GM15510 (cell line): Measurements from ENCODE around the gene STIL.

ENCODE experiments used
- POLR2A ChIP-seq: IDR thresholded peaks from 3 replicates; pipeline ENCODE4 v1.6.1; 2011; ENCODE audit warnings: borderline replicate concordance; ENCODE audit not compliant: insufficient read length; ENCODE audit errors: extremely low read depth

STIL gene

DNA sequence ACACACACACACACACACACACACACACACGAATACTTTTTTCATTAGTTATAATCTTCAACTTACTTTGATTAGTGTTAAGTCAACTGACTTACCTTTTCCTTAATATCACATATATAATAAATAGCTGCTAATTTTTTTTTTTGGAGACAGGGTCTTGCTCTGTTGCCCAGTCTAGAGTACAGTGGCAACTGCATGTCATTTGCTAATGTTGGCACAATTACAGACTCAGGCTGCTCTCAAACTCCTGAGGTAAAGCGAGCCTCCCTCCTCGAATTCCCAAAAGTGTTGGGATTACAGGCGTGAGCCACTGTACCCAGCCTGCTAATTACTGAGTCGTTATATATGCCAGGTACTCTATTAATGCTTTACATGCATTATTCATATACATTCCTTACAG is 61.2 kb downstream of the STIL start:
- no peak for TF ChIP-seq POLR2A

DNA sequence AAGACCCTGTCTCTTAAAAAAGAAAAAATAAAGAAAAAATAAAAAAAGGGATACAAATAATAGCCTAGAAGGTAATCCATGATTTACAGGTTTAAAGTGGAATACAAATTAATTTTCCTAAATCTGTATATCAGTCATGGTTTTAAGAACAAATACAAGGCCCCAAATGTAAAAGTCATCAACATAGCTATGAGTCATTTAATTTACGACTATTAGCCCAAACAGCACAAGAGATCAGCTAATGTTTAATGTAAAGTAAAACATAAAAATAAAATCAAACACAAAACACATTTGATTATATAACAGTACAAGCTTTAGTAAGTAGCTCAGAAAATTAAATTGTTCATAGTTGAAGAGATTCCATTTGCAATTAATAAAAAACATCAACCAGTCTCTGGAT is 61.6 kb downstream of the STIL start:
- TF ChIP-seq POLR2A: no peak

GRCh38 chr1:47249755-47250154 is 64.2 kb downstream of the STIL start:
- TF ChIP-seq POLR2A: no peak

DNA sequence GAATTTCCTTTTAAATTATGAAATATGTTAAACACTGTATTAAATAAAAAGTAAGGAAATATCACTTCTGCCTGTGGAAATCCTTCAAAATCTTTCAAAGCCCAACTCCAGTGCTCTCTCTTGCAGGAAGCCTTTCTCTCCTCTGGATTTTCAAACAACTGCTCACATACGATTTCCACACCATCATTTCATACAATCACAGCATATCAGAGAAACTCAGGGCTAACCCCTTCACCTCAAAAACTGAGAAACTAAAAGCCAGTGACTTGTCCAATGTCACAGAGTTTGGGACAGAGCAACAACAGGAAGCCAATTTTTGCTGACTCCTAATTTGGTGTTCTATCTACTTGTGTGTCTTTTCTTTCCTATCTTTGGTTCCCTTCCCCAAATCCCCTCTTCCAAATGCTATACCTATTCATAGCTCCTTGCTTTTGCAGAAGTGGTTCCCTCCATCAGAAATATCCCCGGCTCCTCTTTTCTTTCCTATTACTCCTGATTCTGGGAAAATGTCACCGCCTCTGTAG is 69.5 kb downstream of the STIL start:
- TF ChIP-seq POLR2A: no peak

GRCh38 chr1:47243910-47244309 is 70.0 kb downstream of the STIL start:
- no peak for TF ChIP-seq POLR2A

- no peak for TF ChIP-seq POLR2A
These were observed 72.5 kb downstream of the STIL start for GRCh38 chr1:47241114-47242113.

DNA sequence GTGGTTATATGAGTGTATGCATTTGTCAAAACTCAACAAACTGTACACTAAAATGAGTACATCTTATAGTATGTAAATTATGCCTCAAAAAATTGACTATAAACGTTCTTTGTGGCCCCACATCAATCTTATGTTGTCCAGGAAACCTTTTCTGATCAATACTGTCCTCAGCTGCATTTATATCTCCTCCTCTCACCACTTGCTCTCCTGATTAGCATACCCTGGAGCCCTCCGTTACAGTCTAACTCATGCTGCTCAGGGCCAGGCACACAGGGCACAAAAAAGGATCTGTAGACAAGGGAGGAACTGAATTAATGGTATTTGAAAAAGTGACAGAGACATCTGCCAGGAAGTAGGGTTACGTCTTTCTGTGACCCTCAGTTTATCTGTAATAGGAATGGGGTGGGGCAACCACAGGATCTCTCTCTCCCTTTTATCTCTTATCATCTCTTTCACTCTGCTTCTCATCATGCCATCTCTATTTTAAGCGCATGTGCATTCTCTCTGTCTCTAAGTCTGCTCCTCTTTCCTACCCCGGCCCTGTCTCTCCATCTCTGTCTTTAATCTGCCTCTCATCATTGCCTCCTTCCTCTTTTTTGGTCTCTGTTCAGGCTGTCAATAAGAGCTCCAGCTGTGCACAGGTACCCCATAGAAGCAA is 74.9 kb downstream of the STIL start:
- TF ChIP-seq POLR2A: no peak

DNA sequence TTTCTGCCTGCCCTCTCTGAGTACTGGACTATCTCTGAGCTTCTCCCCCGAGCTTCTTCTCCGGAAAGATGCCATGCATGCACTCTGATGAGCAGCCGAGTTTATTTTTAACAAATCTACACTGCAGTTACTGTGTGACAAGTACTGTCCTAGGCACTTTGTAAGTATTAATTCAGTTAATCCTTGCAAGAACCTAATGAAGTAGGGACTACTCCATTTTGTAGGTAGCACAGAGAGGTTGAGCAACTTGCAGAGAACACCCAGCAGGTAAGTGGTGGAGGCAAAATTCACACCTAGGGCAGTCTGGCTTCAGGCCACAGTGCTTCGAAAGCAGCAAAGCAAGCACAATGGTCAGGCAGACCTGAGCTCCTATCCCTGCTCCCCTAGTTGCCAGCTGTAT is 78.1 kb downstream of the STIL start:
- TF ChIP-seq POLR2A: no peak

DNA sequence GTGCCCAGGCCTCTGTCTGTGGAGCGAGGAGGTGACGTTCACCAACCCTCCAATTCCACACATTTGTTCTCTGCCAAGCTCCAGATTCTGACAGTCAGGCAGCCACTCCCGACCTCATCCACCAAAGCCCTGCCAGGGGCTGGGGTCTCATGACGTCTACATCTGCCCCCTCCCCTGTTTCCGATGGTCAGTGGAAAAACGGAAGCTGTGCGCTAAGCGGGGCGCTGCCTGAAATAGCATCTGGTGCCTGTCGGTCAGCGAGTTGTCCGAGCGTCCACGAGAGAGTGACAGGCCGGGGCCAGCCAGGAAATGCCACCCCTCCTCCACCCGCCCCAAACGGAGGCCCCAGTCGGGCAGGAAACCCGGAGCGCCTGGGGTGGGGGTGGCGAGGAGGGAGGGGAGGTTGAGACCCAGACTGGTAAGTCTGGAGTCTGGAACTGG is 78.7 kb downstream of the STIL start:
- TF ChIP-seq POLR2A: no peak

DNA sequence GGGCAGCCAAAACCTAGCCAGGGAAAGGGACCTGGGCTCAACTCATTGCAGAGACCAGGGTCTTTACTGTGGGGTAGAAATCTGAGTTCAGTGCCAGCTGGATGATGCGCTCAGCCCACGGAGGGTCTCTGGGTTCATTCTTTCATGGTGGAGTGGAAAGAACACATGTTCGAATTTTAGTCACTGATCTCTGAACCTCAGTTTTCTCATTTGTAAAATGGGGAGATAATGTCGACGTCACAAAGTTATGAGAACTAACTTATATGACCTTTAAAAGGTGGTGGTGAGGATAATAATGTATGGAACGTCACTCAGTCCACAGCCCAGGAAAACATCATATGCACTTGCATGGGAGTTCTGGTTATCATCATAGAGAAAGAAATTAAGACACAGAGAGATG is 80.8 kb downstream of the STIL start:
- no peak for TF ChIP-seq POLR2A

DNA sequence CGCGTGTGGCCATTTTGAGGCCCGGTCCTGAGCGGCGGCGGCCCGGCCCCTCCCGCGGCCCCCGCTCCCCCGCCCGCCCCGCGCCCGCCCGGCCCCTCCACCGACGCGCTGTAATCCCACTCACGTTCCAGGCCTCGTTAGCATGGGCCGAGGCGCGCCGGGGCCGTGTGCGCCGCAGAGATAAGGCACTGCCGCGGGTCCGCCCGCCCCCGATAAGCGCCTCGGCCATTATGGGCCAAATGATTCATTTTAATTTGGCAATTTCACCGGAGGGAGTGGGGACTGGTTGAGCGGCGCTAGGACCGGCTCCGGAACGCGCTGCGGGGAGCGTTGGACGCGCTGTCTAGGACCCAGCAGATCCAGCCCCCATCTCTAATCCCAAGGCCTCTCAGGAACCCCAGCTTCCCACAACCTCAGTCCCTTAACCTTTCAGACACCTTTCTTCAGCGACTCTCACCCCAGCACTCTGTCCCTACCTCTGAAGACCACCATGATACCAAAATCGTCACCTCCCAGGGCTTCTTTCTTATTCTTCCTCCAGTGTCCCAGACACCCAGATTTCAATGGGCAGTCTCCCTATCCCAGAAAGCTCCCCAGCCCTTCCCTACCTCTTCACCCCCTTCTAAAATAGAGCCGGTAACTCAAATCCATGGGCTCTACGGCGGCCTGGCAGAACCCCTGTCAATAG is 81.6 kb downstream of the STIL start, which contains the start of gene TAL1:
Gene TAL1, minus strand, starts transcription at position 39 of the 688 bp plus-strand sequence. CDS start 6,337 bp downstream, outside the sequence.
- no peak for TF ChIP-seq POLR2A

DNA sequence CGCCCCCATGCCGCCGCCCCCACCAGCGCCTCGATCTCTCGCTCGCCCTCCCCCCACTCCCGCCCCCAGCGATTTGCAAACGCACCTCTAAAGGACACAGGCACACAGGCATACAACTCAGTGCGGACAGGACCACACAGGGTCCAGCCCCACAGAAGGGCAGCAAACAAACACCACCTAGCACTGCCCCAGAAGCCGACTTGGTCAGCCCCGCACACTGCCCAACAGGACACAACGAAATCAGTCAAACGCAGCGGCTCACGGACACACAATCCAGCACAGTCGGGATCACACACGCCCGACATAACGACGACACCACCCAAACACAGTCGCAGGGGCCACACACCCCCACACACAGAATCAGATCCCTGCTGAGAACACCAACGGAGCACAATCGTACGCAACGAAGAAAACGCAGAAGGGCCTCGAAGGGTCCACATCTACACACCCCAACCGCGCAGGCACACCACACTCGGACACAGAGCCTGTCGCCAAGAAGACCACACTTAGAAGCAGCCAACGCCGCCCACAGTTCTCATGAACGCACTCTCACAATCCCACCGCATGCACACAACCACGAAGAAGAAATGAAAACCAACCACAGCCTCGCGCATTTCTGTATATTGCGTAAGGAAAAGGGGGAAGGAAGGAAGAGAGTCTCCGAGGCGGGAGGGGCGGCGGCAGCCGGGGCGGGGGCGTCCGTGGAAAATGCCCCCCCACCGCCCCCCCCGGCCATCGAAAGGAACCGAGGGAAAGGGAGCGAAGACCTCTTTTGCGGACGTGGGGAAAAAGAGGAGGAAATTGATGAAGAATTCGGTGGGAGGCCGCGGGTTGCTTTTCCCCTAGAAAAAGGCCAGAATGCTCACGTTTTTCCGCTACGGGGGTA is 82.4 kb downstream of the STIL start:
- TF ChIP-seq POLR2A: no peak

DNA sequence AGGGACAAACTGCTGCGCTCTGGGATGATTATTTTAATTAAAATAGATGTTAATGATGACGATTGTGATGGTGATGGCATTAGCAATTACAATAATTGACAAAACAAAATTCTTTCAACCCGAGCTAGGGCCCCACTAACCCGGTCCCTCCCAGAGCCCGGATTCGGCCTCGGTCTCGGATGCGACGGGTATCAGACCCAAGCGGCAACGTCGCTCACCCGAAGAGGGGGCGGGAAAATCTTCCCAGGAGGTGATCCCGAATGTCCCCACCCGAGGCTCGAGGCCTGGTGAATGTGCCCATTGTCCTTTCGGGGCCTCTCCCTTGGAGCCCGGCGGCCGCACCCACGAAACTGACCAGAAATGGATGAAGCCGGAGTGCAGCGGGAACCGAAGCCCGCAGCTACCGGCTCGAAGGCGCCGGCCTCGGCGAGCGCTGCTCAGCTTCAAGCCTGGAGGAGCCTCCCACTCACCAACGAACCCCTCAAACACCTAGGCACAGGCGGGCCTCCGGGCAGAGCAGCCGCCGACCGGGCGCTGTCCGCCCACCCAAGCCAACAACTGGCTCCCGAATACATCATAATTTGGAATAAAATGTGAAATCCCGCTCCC is 83.2 kb downstream of the STIL start:
- no peak for TF ChIP-seq POLR2A

DNA sequence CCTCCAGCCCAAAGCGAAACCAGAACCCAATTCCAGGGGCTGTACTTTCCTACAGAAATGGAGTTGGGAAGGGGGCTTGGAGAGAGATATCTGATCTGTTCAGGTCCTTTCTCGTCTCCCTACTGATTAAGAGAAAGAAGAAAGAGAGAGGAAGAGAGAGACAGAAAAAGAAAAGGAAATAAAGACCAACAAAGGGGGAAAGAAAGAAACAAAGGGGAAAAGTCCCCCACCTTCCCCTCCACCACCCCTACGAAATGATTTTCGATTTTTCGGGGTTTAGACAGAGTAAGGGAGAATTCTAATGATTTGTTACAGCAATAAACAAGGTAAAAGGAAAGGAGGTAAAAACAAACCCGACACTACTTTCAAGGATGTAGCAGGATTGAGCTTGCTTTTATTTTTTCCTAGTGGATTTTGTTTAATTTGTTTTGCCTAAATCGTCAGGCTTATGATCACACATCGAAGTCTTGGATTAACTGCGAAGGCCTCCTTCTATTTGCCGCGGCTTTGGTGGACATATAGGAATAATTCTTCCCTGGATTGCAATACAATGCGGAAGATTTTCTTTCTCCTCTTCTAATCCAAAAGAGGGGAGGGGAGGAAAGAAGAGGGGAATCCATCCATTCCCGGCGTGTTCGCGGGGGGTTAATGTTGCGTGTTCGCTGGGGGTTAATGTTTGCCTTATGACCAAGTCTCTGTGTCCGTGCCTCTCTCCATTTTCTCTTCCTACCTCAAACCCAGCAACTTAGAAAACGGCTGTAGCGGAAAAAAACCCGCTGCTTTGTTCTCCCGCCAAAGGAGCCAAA is 83.9 kb downstream of the STIL start:
- TF ChIP-seq POLR2A: no peak
